GM06990 (cell line): ENCODE data around the gene TFF2.

ENCODE experiments used
- DNase-seq: peaks from one replicate; pipeline ENCODE4 v3.0.0-alpha.2; 2011; ENCODE audit not compliant: insufficient read length; ENCODE audit errors: extremely low read depth
- H3K27me3 ChIP-seq: replicated peaks from 2 replicates; pipeline ENCODE4 v1.6.0; 2011; ENCODE audit warnings: low read length; ENCODE audit not compliant: control insufficient read depth, insufficient read depth
- H3K36me3 ChIP-seq: 2 replicates; pipeline ENCODE4 v1.5.1; 2011; ENCODE audit warnings: low read length; ENCODE audit not compliant: control insufficient read depth, insufficient read depth
- H3K4me3 ChIP-seq: replicated peaks from 2 replicates; pipeline ENCODE4 v1.5.1; 2011; ENCODE audit warnings: low read depth, mild to moderate bottlenecking, control low read depth, low read length
- TF ChIP-seq, protein P1 (sequence below): IDR thresholded peaks from 2 replicates; pipeline ENCODE4 v1.5.1; 2011; ENCODE audit warnings: low read length, control low read depth, mild to moderate bottlenecking, inconsistent platforms; ENCODE audit not compliant: insufficient read depth, poor library complexity, severe bottlenecking

Gene TFF2

GRCh38 chr21:42306366-42307035 lies 44.3 kb downstream of the TFF2 start:
- TF ChIP-seq, protein P1, sequence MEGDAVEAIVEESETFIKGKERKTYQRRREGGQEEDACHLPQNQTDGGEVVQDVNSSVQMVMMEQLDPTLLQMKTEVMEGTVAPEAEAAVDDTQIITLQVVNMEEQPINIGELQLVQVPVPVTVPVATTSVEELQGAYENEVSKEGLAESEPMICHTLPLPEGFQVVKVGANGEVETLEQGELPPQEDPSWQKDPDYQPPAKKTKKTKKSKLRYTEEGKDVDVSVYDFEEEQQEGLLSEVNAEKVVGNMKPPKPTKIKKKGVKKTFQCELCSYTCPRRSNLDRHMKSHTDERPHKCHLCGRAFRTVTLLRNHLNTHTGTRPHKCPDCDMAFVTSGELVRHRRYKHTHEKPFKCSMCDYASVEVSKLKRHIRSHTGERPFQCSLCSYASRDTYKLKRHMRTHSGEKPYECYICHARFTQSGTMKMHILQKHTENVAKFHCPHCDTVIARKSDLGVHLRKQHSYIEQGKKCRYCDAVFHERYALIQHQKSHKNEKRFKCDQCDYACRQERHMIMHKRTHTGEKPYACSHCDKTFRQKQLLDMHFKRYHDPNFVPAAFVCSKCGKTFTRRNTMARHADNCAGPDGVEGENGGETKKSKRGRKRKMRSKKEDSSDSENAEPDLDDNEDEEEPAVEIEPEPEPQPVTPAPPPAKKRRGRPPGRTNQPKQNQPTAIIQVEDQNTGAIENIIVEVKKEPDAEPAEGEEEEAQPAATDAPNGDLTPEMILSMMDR, result no peak
- H3K27me3 ChIP-seq, result no peaks in the 10 kb centered on the region; the same call in none of the 2 replicates
- DNase-seq, result no peak
- H3K36me3 ChIP-seq, result no peaks in the 10 kb centered on the region
- H3K4me3 ChIP-seq, result no peak overlapping the region

DNA sequence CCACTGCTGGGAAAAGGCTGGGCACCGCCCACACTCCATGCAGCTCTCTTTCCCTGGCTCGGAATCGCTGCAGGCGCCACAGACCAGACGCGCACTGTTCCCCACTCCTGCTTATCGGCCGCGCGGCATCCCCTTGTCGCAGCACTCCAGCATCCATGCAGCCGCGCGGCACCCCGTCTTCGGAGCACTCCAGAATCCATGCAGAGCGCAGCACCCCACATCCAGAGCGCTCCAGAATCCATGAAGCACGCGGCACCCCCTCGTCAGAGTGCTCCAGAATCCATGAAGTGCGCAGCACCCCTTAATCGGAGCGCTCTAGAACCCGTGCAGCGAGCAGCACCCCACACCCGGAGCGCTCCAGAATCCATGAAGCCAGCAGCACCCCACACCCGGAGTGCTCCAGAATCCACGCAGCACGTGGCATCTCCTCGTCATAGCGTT lies 45.1 kb downstream of the TFF2 start:
- TF ChIP-seq, protein P1, result no peak
- Histone ChIP-seq H3K27me3 (no peaks in the 10 kb centered on the region; the same call in none of the 2 replicates), H3K36me3 (no peaks in the 10 kb centered on the region), H3K4me3 (no peak overlapping the region)
- DNase-seq, result no peak

DNA sequence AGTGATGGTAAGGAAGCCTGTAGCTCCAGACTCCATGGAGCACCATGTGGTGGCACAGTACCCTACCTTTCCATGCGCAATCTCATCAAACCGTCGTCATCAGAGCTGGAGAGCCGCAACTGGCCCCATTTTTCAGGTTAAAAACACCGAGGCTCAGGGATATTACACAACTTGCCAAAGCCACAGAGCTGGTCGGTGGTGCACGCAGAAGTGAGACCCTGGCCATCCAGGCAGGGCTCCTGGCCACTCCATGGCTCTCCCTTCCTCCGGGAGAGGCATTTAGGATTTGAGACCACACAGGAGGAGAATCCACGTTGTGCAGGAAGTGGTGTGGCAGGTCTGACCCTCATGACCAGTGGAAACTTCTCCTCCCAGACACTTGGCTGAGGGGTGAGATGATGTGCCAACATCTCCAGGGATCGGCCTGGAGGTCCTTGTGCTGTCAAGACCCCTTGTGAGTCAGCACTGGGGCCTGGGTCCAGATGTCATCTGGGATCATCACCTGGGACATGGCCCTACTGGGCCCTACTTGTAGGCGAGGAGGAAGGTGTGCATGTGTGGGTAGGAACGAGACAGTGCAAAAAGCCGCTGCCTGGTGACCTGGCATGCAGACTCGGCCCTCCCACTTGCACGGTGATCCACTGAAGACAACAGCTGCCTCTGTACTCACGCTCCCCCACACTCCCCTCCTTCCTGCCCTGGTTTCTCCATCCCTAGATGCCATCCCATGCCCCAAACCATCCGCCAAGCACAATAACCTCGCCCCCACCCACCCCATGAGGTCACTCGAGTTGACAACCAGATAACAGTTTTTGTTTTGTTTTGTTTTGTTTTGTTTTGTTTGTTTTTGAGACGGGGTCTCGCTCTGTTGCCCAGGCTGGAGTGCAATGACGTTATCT lies 46.0 kb downstream of the TFF2 start:
- no peak for DNase-seq
- Histone ChIP-seq H3K4me3 (no peak overlapping the region), H3K36me3 (no peaks in the 10 kb centered on the region), H3K27me3 (no peaks in the 10 kb centered on the region; the same call in none of the 2 replicates)
- TF ChIP-seq, protein P1, result no peak

- no peak overlapping the region for H3K4me3 ChIP-seq
- TF ChIP-seq, protein P1, result no peak
- no peaks in the 10 kb centered on the region; the same call in none of the 2 replicates for H3K27me3 ChIP-seq
- DNase-seq, result no peak
- H3K36me3 ChIP-seq, result no peaks in the 10 kb centered on the region
Observed at GRCh38 chr21:42303443-42303842, 47.4 kb downstream of the TFF2 start.

DNA sequence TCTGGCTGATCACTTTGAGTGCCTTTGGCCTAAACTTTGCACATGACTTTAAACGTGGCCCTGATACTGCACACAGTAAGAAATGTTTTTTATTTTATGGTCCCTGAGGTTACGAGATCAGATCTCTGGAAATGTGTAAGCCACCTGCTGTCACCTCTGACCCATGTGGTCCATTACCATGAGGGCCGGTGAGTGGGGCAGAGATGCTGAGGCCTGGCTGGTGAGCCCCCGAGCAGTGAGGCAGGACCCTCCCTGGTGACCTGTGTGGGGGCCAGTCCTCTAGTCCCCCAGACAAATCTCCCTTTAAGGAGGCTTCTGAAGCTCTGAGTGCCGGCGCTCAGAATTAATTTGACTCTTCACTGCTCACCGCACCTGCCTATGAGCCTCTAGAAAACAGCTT lies 48.0 kb downstream of the TFF2 start:
- no peaks in the 10 kb centered on the region for H3K36me3 ChIP-seq
- TF ChIP-seq, protein P1, result no peak
- no peak overlapping the region for H3K4me3 ChIP-seq
- no peak for DNase-seq
- no peaks in the 10 kb centered on the region; the same call in none of the 2 replicates for H3K27me3 ChIP-seq
